Stimulated activated CD8-positive, alpha-beta memory T cell treated with anti-CD3 and anti-CD28 coated beads, Interleukin-2, amount 100 ng/mL, for 1 hour (primary cell): ENCODE data around the gene SIK3.
"Not testable (repeated sequence)": the region's sequence is repeated elsewhere in the genome, so short reads cannot be mapped to it uniquely, and the experiment has no call there.

Experiments
- DNase-seq, 2 donors: peaks; one replicate each; pipeline ENCODE4 v3.0.0-alpha.2; 2020; ENCODE audit warnings: low read depth in 2 of 2

Gene SIK3

GRCh38 chr11:117045956-117046355 lies 52.3 kb downstream of the SIK3 start:
- no peak for DNase-seq

GRCh38 chr11:117045196-117045595 lies 53.0 kb downstream of the SIK3 start:
- no peak for DNase-seq

- DNase-seq, result no peak
Measured at GRCh38 chr11:117044287-117045035, 53.8 kb downstream of the SIK3 start.

- DNase-seq, result no peak
Measured at GRCh38 chr11:117042689-117043088, 55.5 kb downstream of the SIK3 start.

- no peak for DNase-seq
Measured at GRCh38 chr11:117039900-117040299, 58.3 kb downstream of the SIK3 start.

- DNase-seq, result no peak
Measured at GRCh38 chr11:117039270-117039669, 59.0 kb downstream of the SIK3 start.

- DNase-seq, result no peak
Measured at GRCh38 chr11:117037975-117038350, 60.3 kb downstream of the SIK3 start.

- DNase-seq, result no peak
Measured at GRCh38 chr11:117037279-117037974, 60.8 kb downstream of the SIK3 start.

- no peak for DNase-seq
Measured at GRCh38 chr11:117034901-117035300, 63.3 kb downstream of the SIK3 start.

GRCh38 chr11:117026593-117027330 lies 71.5 kb downstream of the SIK3 start:
- no peak for DNase-seq

- not testable (repeated sequence) for DNase-seq
Measured at GRCh38 chr11:117023707-117024106, 74.5 kb downstream of the SIK3 start.

- no peak for DNase-seq
Measured at GRCh38 chr11:117023178-117023577, 75.0 kb downstream of the SIK3 start.

- DNase-seq, result no peak
Measured at GRCh38 chr11:117022526-117022925, 75.7 kb downstream of the SIK3 start.

- no peak for DNase-seq
Measured at GRCh38 chr11:117020869-117021564, 77.2 kb downstream of the SIK3 start.

- DNase-seq, result no peak
Measured at GRCh38 chr11:117020287-117020686, 77.9 kb downstream of the SIK3 start.

GRCh38 chr11:117019871-117020270 lies 78.4 kb downstream of the SIK3 start:
- DNase-seq, result no peak

GRCh38 chr11:117017456-117017855 lies 80.8 kb downstream of the SIK3 start:
- no peak for DNase-seq

- no peak for DNase-seq
Measured at GRCh38 chr11:117016747-117017146, 81.5 kb downstream of the SIK3 start.

GRCh38 chr11:117016246-117016645 lies 82.0 kb downstream of the SIK3 start:
- DNase-seq, result no peak

- no peak for DNase-seq
Measured at GRCh38 chr11:117011541-117011898, 86.7 kb downstream of the SIK3 start.

GRCh38 chr11:117010808-117011540 lies 87.3 kb downstream of the SIK3 start:
- no peak for DNase-seq
